Measurements from ENCODE around the gene VSTM2L. TPM values are rescaled to one million over a fixed set of nuclear protein-coding genes. Genes with fewer than 3 reads are reported as not detected.

VSTM2L gene
- total and polyA plus RNA-seq, 2 donors (not counting 1 experiment from before 2014, with no cell fraction given): 0.66 to 1.7 TPM

DNA sequence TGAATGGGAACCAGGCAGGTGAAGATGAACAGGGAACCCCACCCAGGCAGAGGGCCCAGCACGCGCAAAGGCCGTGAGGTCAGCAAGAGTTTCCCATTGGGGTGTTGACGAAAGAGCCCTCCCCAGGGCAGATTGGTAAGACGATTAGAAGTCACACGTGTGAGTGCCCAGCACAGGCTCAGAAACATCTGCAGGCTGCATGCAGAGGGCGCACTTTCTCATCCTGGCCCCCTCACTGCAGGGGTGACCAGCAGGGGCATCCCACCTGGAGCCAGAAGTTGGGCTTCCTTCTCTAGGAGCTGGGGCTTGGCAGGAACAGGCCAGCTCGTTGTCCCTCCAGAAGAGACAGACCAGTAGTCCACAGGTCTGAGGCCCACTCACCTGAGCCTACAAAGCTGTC lies 38.4 kb downstream of the VSTM2L start:
- Histone ChIP-seq H2AFZ (ENCODE audit: low read length) (no peak overlapping the region), H3K4me1 (ENCODE audit: control insufficient read depth, extremely low read depth, insufficient read depth, low read length) (no peaks in the 10 kb centered on the region), H3K27ac (ENCODE audit: insufficient read depth, low read length) (no peak overlapping the region), H3K36me3 (ENCODE audit: control insufficient read depth, insufficient read depth, low read length) (no peaks in the 10 kb centered on the region), H3K4me3 (replicated peaks in 1 of 4; ENCODE audit: control extremely low read depth in 1 of 4, insufficient read depth in 1 of 4, low read depth in 3 of 4, low read length in 4 of 4) (no peak overlapping the region), H3K9ac (ENCODE audit: insufficient read depth, low read length) (no peak overlapping the region), H3K4me2 (ENCODE audit: extremely low read depth, insufficient read depth, low read length) (no peak overlapping the region), H3K9me3 (ENCODE audit: control insufficient read depth, insufficient read depth, low read depth, low read length) (no peaks in the 10 kb centered on the region), H3K79me2 (ENCODE audit: control insufficient read depth, insufficient read depth, low read length) (no peaks in the 10 kb centered on the region), H3K27me3 (ENCODE audit: control insufficient read depth, insufficient read depth, low read length) (no peaks in the 10 kb centered on the region), H4K20me1 (ENCODE audit: control insufficient read depth, extremely low read depth, insufficient read depth, low read length) (no peaks in the 10 kb centered on the region)
- no peak for TF ChIP-seq EZH2 (IDR thresholded peaks at IDR 0.05; ENCODE audit: low read length, missing control alignments)
- TF ChIP-seq, protein P1, sequence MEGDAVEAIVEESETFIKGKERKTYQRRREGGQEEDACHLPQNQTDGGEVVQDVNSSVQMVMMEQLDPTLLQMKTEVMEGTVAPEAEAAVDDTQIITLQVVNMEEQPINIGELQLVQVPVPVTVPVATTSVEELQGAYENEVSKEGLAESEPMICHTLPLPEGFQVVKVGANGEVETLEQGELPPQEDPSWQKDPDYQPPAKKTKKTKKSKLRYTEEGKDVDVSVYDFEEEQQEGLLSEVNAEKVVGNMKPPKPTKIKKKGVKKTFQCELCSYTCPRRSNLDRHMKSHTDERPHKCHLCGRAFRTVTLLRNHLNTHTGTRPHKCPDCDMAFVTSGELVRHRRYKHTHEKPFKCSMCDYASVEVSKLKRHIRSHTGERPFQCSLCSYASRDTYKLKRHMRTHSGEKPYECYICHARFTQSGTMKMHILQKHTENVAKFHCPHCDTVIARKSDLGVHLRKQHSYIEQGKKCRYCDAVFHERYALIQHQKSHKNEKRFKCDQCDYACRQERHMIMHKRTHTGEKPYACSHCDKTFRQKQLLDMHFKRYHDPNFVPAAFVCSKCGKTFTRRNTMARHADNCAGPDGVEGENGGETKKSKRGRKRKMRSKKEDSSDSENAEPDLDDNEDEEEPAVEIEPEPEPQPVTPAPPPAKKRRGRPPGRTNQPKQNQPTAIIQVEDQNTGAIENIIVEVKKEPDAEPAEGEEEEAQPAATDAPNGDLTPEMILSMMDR (conservative IDR thresholded peaks at IDR 0.05 in 1 of 2, IDR thresholded peaks at IDR 0.05 in 1 of 2; ENCODE audit: low read depth in 1 of 2, low read length in 2 of 2): no peak
- DNase-seq (ENCODE audit: low read depth in 2 of 2): no peak

DNA sequence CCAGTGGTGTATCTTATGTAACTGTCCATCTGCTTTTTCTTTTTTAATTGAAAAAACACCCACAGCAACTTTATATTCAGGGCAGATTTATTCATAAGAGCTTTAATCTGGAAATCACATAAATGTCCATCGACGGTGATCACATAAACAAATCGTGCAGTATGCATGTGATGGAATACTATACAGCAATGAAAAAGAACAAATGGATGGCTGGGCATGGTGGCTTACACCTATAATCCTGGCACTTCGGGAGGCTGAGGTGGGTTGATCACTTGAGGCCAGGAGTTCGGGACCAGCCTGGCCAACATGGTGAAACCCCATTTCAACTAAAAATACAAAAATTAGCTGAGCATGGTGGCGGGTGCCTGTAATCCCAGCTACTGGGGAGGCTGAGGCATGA lies 39.1 kb downstream of the VSTM2L start:
- H3K27ac ChIP-seq (ENCODE audit: insufficient read depth, low read length): no peak overlapping the region
- H4K20me1 ChIP-seq (ENCODE audit: control insufficient read depth, extremely low read depth, insufficient read depth, low read length): no peaks in the 10 kb centered on the region
- peaks cover 2% of the 10 kb centered on the region for H3K27me3 ChIP-seq (ENCODE audit: control insufficient read depth, insufficient read depth, low read length)
- no peaks in the 10 kb centered on the region for H3K36me3 ChIP-seq (ENCODE audit: control insufficient read depth, insufficient read depth, low read length)
- no peak overlapping the region for H2AFZ ChIP-seq (ENCODE audit: low read length)
- DNase-seq (ENCODE audit: low read depth in 2 of 2): no peak
- no peak overlapping the region for H3K4me3 ChIP-seq (replicated peaks in 1 of 4; ENCODE audit: control extremely low read depth in 1 of 4, insufficient read depth in 1 of 4, low read depth in 3 of 4, low read length in 4 of 4)
- TF ChIP-seq EZH2 (IDR thresholded peaks at IDR 0.05; ENCODE audit: low read length, missing control alignments): no peak
- TF ChIP-seq, protein P1 (conservative IDR thresholded peaks at IDR 0.05 in 1 of 2, IDR thresholded peaks at IDR 0.05 in 1 of 2; ENCODE audit: low read depth in 1 of 2, low read length in 2 of 2): no peak
- no peaks in the 10 kb centered on the region for H3K4me1 ChIP-seq (ENCODE audit: control insufficient read depth, extremely low read depth, insufficient read depth, low read length)
- H3K79me2 ChIP-seq (ENCODE audit: control insufficient read depth, insufficient read depth, low read length): no peaks in the 10 kb centered on the region
- no peak overlapping the region for H3K9ac ChIP-seq (ENCODE audit: insufficient read depth, low read length)
- H3K9me3 ChIP-seq (ENCODE audit: control insufficient read depth, insufficient read depth, low read depth, low read length): no peaks in the 10 kb centered on the region
- H3K4me2 ChIP-seq (ENCODE audit: extremely low read depth, insufficient read depth, low read length): no peak overlapping the region

DNA sequence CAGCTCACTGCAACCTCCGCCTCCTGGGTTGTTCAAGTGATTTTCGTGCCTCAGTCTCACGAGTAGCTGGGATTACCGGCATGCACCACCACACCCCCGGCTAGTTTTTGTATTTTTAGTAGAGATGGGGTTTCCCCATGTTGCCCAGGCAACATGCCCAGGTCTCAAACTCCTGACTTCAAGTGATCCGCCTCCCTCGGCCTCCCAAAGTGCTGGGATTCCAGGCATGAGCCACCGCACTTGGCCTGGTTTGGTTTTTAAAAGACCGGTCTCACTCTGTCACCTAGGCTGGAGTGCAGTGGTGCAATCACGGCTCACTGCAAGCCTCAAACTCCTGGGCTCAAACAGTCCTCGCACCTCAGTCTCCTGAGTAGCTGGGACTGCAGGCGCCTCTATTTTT lies 40.1 kb downstream of the VSTM2L start:
- Histone ChIP-seq H3K4me3 (replicated peaks in 1 of 4; ENCODE audit: control extremely low read depth in 1 of 4, insufficient read depth in 1 of 4, low read depth in 3 of 4, low read length in 4 of 4) (no peak overlapping the region), H3K36me3 (ENCODE audit: control insufficient read depth, insufficient read depth, low read length) (no peaks in the 10 kb centered on the region), H4K20me1 (ENCODE audit: control insufficient read depth, extremely low read depth, insufficient read depth, low read length) (no peaks in the 10 kb centered on the region), H3K27me3 (ENCODE audit: control insufficient read depth, insufficient read depth, low read length) (peaks cover 5% of the 10 kb centered on the region), H3K9ac (ENCODE audit: insufficient read depth, low read length) (no peak overlapping the region), H3K79me2 (ENCODE audit: control insufficient read depth, insufficient read depth, low read length) (no peaks in the 10 kb centered on the region), H3K4me1 (ENCODE audit: control insufficient read depth, extremely low read depth, insufficient read depth, low read length) (no peaks in the 10 kb centered on the region), H3K4me2 (ENCODE audit: extremely low read depth, insufficient read depth, low read length) (no peak overlapping the region), H3K9me3 (ENCODE audit: control insufficient read depth, insufficient read depth, low read depth, low read length) (no peaks in the 10 kb centered on the region), H3K27ac (ENCODE audit: insufficient read depth, low read length) (no peak overlapping the region), H2AFZ (ENCODE audit: low read length) (no peak overlapping the region)
- no peak for DNase-seq (ENCODE audit: low read depth in 2 of 2)
- TF ChIP-seq, protein P1 (conservative IDR thresholded peaks at IDR 0.05 in 1 of 2, IDR thresholded peaks at IDR 0.05 in 1 of 2; ENCODE audit: low read depth in 1 of 2, low read length in 2 of 2): no peak
- TF ChIP-seq EZH2 (IDR thresholded peaks at IDR 0.05; ENCODE audit: low read length, missing control alignments): no peak

Measured in fibroblast of lung (primary cell).